Type B pancreatic cell (in vitro differentiated cells): ENCODE measurements around the gene TM6SF1. TPM values are rescaled to one million over a fixed set of nuclear protein-coding genes. Genes with fewer than 3 reads are reported as not detected.

Experiments
- DNase-seq: peaks from one replicate; pipeline ENCODE4 v3.0.0; 2021; ENCODE audit warnings: mixed read lengths; ENCODE audit not compliant: unreplicated experiment; ENCODE audit errors: extremely low spot score
- H3K27ac Mint-ChIP-seq: 2 replicates; pipeline ENCODE4 v1.8.0; 2021; ENCODE audit warnings: mild to moderate bottlenecking, mixed read lengths
- H3K27me3 Mint-ChIP-seq: 2 replicates; pipeline ENCODE4 v1.8.0; 2021; ENCODE audit warnings: mixed read lengths
- H3K36me3 Mint-ChIP-seq: 2 replicates; pipeline ENCODE4 v1.8.0; 2021; ENCODE audit warnings: mixed read lengths
- H3K4me1 Mint-ChIP-seq: one replicate; pipeline ENCODE4 v1.8.0; 2021; ENCODE audit warnings: mixed read lengths; ENCODE audit not compliant: unreplicated experiment
- H3K4me3 Mint-ChIP-seq: 2 replicates; pipeline ENCODE4 v1.8.0; 2021; ENCODE audit warnings: mild to moderate bottlenecking, mixed read lengths
- H3K9me3 Mint-ChIP-seq: 2 replicates; pipeline ENCODE4 v1.8.0; 2021; ENCODE audit warnings: mixed read lengths
- total RNA-seq: library from RNA; stranded (reverse); gene quantifications from 2 replicates; pipeline ENCODE4 v1.2.1, GENCODE V29; 2021; ENCODE audit warnings: low replicate concordance
- TF ChIP-seq, protein P1 (sequence below): fragments of 200-600 bp; sonication (generic); conservative IDR thresholded peaks from 2 replicates; pipeline ENCODE4 v1.5.0; 2021; ENCODE audit warnings: antibody characterized with exemption, mild to moderate bottlenecking

Gene TM6SF1
- total RNA-seq, 1 donor from 2014 or later = 0.14 TPM

DNA sequence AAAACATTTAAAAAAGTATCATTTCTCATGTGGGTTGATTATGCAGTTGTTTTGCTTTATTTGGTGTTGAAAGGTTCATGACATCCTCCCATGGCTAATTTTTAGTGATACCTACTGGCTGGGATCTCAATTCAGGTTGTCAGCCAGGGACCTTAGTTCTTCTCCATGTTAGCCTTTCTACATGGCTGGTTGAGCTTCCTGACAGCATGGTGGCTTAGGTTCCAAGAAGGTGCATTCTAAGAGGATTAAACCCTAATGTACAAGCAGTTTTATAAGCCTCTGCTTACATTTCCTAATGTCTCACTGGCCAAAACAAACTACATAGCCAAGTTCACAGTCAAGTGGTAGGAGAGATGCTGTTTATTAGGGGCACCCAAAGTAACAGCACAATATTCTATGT lies 9.4 kb upstream of the TM6SF1 start:
- Mint-ChIP-seq H3K27ac (no peak overlapping the region), H3K4me1 (peaks cover 5% of the 10 kb centered on the region), H3K9me3 (peaks cover 5% of the 10 kb centered on the region), H3K4me3 (no peak overlapping the region), H3K36me3 (no peaks in the 10 kb centered on the region), H3K27me3 (peaks cover 37% of the 10 kb centered on the region)
- DNase-seq = no peak
- TF ChIP-seq, protein P1, sequence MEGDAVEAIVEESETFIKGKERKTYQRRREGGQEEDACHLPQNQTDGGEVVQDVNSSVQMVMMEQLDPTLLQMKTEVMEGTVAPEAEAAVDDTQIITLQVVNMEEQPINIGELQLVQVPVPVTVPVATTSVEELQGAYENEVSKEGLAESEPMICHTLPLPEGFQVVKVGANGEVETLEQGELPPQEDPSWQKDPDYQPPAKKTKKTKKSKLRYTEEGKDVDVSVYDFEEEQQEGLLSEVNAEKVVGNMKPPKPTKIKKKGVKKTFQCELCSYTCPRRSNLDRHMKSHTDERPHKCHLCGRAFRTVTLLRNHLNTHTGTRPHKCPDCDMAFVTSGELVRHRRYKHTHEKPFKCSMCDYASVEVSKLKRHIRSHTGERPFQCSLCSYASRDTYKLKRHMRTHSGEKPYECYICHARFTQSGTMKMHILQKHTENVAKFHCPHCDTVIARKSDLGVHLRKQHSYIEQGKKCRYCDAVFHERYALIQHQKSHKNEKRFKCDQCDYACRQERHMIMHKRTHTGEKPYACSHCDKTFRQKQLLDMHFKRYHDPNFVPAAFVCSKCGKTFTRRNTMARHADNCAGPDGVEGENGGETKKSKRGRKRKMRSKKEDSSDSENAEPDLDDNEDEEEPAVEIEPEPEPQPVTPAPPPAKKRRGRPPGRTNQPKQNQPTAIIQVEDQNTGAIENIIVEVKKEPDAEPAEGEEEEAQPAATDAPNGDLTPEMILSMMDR = no peak

DNA sequence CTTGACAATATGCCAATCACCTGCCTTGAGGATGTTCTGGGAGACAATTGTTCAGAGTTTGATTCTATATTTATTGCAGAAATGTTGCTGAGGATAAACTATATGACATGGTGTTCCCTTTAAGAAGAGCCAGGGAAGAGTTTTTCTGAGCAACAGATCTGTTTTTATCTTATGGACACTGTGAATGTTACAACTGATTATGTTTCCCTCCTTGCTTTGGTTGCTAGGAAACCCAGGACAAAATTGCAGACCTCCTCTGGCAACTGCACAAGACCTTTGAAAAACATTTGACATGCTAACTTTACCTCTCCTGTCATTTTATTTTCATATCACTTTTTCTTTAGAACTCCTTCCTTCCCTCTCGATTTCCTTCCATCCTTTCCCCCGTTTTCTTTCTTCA lies 8.2 kb upstream of the TM6SF1 start:
- Mint-ChIP-seq H3K27me3 (peaks cover 43% of the 10 kb centered on the region), H3K4me1 (peaks cover 5% of the 10 kb centered on the region), H3K9me3 (peaks cover 5% of the 10 kb centered on the region), H3K27ac (no peak overlapping the region), H3K4me3 (no peak overlapping the region), H3K36me3 (no peaks in the 10 kb centered on the region)
- no peak for DNase-seq
- TF ChIP-seq, protein P1 = no peak

DNA sequence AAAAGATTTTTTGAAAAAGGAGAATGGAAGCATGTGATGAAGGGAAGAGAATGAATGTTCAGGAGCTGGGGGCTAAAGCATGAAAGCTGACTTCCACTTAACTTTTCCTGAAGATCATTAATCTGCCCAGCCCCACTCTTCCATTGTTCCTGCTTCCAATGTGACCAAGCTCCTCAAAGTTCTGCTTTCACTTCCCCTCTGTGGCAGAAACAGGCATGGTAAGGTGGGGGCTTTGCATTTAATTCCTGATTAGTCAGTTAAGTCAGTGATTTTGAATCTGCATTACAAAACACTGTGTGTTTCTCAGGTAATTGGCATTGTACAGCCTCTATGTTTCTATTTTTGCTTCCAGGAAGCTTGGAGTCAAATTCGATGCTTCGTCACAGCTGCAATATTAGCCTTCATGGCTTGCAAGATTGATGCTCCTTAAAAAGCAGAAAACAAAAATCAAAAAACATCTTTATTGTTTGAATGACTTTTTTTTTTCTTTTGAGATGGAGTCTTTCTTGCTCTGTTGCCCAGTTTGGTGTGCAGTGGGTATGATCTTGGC lies 7.3 kb upstream of the TM6SF1 start:
- peaks cover 5% of the 10 kb centered on the region for H3K4me1 Mint-ChIP-seq
- H3K27ac Mint-ChIP-seq = no peak overlapping the region
- no peak overlapping the region for H3K4me3 Mint-ChIP-seq
- peaks cover 5% of the 10 kb centered on the region for H3K9me3 Mint-ChIP-seq
- no peaks in the 10 kb centered on the region for H3K36me3 Mint-ChIP-seq
- DNase-seq = no peak
- peaks cover 49% of the 10 kb centered on the region for H3K27me3 Mint-ChIP-seq
- TF ChIP-seq, protein P1 = no peak

DNA sequence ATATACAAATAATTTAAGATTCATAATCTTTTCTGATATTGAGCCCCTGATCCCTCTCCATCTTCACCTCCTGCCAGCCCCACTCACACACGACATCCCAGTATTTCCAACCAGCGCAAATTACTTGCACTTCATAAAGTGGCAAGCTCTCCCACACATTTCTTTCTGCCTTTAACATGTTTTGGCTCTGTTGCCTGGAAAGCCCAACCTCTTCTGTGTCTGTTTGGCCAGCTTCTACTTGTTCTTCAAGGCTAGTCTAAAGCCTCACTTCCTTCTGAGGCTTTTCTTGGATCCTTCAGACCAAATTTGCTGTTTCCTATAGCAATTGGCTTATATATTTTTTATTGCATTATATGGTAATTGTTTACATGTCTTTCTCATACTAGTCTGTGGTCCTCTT lies 5.1 kb upstream of the TM6SF1 start:
- TF ChIP-seq, protein P1 = no peak
- H3K27ac Mint-ChIP-seq = no peak overlapping the region
- no peaks in the 10 kb centered on the region for H3K36me3 Mint-ChIP-seq
- peaks cover 5% of the 10 kb centered on the region for H3K9me3 Mint-ChIP-seq
- H3K27me3 Mint-ChIP-seq = peaks cover 59% of the 10 kb centered on the region
- no peak for DNase-seq
- peaks cover 5% of the 10 kb centered on the region for H3K4me1 Mint-ChIP-seq
- no peak overlapping the region for H3K4me3 Mint-ChIP-seq

DNA sequence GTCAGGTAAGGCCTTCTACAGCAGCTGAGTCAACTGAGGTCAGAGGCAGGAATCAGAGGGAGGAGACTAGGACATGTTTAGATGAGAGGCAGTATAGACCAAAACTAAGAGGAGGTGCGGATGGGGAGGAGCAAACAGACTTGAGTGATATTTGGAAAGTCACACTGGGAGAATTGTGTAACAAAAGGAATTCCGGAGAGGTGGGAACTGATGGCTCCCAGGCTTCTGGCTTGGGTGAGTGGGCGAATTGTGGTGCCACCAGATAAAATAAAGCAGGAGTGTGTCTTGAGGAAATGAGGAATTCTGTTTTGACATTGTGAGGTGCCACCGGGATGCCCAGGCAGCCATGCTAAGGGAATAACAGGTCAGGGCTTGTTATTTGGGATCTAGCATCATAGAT lies 3.3 kb upstream of the TM6SF1 start:
- Mint-ChIP-seq H3K27ac (no peak overlapping the region), H3K27me3 (peaks cover 67% of the 10 kb centered on the region), H3K36me3 (no peaks in the 10 kb centered on the region), H3K4me3 (no peak overlapping the region), H3K9me3 (no peaks in the 10 kb centered on the region), H3K4me1 (peaks cover 5% of the 10 kb centered on the region)
- DNase-seq = no peak
- TF ChIP-seq, protein P1 = no peak

DNA sequence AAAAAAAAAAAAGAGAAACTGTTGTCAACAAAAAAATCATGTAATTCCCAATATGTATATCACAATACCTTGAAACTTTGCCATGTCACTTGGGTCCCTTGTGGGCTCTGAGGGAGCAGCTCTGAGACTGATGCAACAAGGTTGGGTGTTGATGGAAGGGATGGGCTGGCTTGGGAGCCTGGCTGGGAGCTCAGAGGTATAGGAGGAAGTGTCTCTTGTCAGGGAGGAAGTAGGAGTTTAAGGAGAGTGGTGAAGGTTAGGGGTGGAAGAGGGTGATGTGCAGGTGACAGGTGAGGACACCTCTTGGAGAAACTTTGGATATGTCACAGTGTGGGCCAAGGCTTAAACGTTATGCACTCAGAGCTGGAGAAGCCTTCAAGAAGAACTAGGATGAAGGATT lies 2.0 kb upstream of the TM6SF1 start:
- H3K27me3 Mint-ChIP-seq = peaks cover 73% of the 10 kb centered on the region
- no peaks in the 10 kb centered on the region for H3K4me1 Mint-ChIP-seq
- no peaks in the 10 kb centered on the region for H3K36me3 Mint-ChIP-seq
- DNase-seq = no peak
- H3K27ac Mint-ChIP-seq = no peak overlapping the region
- H3K4me3 Mint-ChIP-seq = peak overlapping the region; percentile 78
- H3K9me3 Mint-ChIP-seq = no peaks in the 10 kb centered on the region
- TF ChIP-seq, protein P1 = no peak
